GM23338 (cell line): ENCODE data around the gene SGO2. TPM values are rescaled to one million over a fixed set of nuclear protein-coding genes. Genes with fewer than 3 reads are reported as not detected.

Experiments used
- ATAC-seq: fragments of 200-7000 bp; cut with Tn5 transposase; 3 replicates; pipeline ENCODE4 v1.9.1; 2020
- DNase-seq: peaks from one replicate; pipeline ENCODE4 v3.0.0-alpha.2; 2015; ENCODE audit warnings: low spot score
- H2AFZ ChIP-seq: fragments of 200-600 bp; sonication (generic); 2 replicates; pipeline ENCODE4 v1.8.0; 2016; ENCODE audit warnings: antibody characterized with exemption, mild to moderate bottlenecking, moderate library complexity
- H3F3A ChIP-seq: fragments of 200-600 bp; sonication (generic); replicated peaks from 2 replicates; pipeline ENCODE4 v1.8.0; 2017; ENCODE audit warnings: antibody characterized with exemption, mixed run types, low read depth
- H3K27ac ChIP-seq: fragments of 200-600 bp; sonication (generic); 2 replicates; pipeline ENCODE4 v1.6.1; 2016; ENCODE audit warnings: low read depth
- H3K27me3 ChIP-seq: fragments of 200-600 bp; sonication (generic); 2 replicates; pipeline ENCODE4 v1.8.0; 2016; ENCODE audit warnings: mild to moderate bottlenecking, mixed run types, moderate library complexity; ENCODE audit not compliant: insufficient read depth
- H3K36me3 ChIP-seq: fragments of 200-600 bp; sonication (generic); 2 replicates; pipeline ENCODE4 v1.8.0; 2016; ENCODE audit warnings: mild to moderate bottlenecking; ENCODE audit not compliant: insufficient read depth
- H3K4me1 ChIP-seq: fragments of 200-600 bp; sonication (generic); 2 replicates; pipeline ENCODE4 v1.8.0; 2016; ENCODE audit warnings: mild to moderate bottlenecking, moderate library complexity; ENCODE audit not compliant: insufficient read depth
- H3K4me2 ChIP-seq: fragments of 200-600 bp; sonication (generic); 2 replicates; pipeline ENCODE4 v1.7.1; 2017; ENCODE audit warnings: mixed run types
- H3K4me3 ChIP-seq: fragments of 200-600 bp; sonication (generic); 2 replicates; pipeline ENCODE4 v1.6.1; 2016; ENCODE audit warnings: mixed run types
- H3K79me2 ChIP-seq: fragments of 200-600 bp; sonication (generic); replicated peaks from 2 replicates; pipeline ENCODE4 v1.8.0; 2017; ENCODE audit warnings: mild to moderate bottlenecking; ENCODE audit not compliant: insufficient read depth
- H3K9me2 ChIP-seq: fragments of 200-600 bp; sonication (generic); 2 replicates; pipeline ENCODE4 v1.8.0; 2017; ENCODE audit not compliant: insufficient read depth
- H4K20me1 ChIP-seq: fragments of 200-600 bp; sonication (generic); replicated peaks from 2 replicates; pipeline ENCODE4 v1.8.0; 2017; ENCODE audit warnings: mild to moderate bottlenecking; ENCODE audit not compliant: insufficient read depth
- H3K27ac Mint-ChIP-seq: 2 replicates; pipeline ENCODE4 v1.8.0; 2020; ENCODE audit warnings: inconsistent platforms, mild to moderate bottlenecking, moderate library complexity, mixed read lengths
- H3K27me3 Mint-ChIP-seq: 3 replicates; pipeline ENCODE4 v1.8.0; 2022; ENCODE audit warnings: low read depth, mild to moderate bottlenecking, moderate library complexity, mixed read lengths, inconsistent platforms; ENCODE audit not compliant: insufficient read depth, poor library complexity
- H3K36me3 Mint-ChIP-seq: 3 replicates; pipeline ENCODE4 v1.8.0; 2021; ENCODE audit warnings: low read depth, mild to moderate bottlenecking, inconsistent platforms, moderate library complexity, mixed read lengths
- H3K4me1 Mint-ChIP-seq: 3 replicates; pipeline ENCODE4 v1.8.0; 2020; ENCODE audit warnings: mild to moderate bottlenecking, inconsistent platforms, mixed read lengths
- H3K4me3 Mint-ChIP-seq: 3 replicates; pipeline ENCODE4 v1.8.0; 2021; ENCODE audit warnings: moderate library complexity, mild to moderate bottlenecking, inconsistent platforms, mixed read lengths
- H3K9me3 Mint-ChIP-seq: 3 replicates; pipeline ENCODE4 v1.8.0; 2020; ENCODE audit warnings: moderate library complexity, mild to moderate bottlenecking, inconsistent platforms, mixed read lengths
- CREB1 ChIP-seq: fragments of 250-450 bp; sonication (Bioruptor Pico); IDR thresholded peaks from 2 replicates; pipeline ENCODE4 v1.5.0; 2020; ENCODE audit warnings: low read depth, mild to moderate bottlenecking, moderate library complexity
- CTCF ChIP-seq, 2 experiments: fragments of 200-600 bp in 1 of 2; sonication (generic) in 1 of 2; conservative IDR thresholded peaks; 2 replicates each; pipeline versions ENCODE4 v1.5.1 to v1.6.1; 2016 to 2017; ENCODE audit warnings: antibody characterized with exemption in 2 of 2, low read depth in 2 of 2, mild to moderate bottlenecking in 2 of 2, moderate library complexity in 1 of 2
- ETS1 ChIP-seq: IDR thresholded peaks from 2 replicates; pipeline ENCODE4 v1.6.1; 2016; ENCODE audit warnings: antibody characterized with exemption
- EZH2 ChIP-seq: fragments of 200-600 bp; sonication (generic); IDR thresholded peaks from one replicate; pipeline ENCODE4 v1.8.0; 2017; ENCODE audit warnings: antibody characterized with exemption, mild to moderate bottlenecking, low read depth; ENCODE audit not compliant: unreplicated experiment
- EZH2phosphoT487 ChIP-seq: fragments of 200-600 bp; sonication (generic); IDR thresholded peaks from one replicate; pipeline ENCODE4 v1.8.1; 2018; ENCODE audit warnings: antibody characterized with exemption; ENCODE audit not compliant: unreplicated experiment
- JUNB ChIP-seq: IDR thresholded peaks from one replicate; pipeline ENCODE4 v1.6.1; 2016; ENCODE audit warnings: antibody characterized with exemption; ENCODE audit not compliant: unreplicated experiment
- POLR2AphosphoS5 ChIP-seq: IDR thresholded peaks from 2 replicates; pipeline ENCODE4 v1.6.1; 2016; ENCODE audit warnings: antibody characterized with exemption, low read depth
- REST ChIP-seq: IDR thresholded peaks from one replicate; pipeline ENCODE4 v1.6.1; 2018; ENCODE audit warnings: antibody characterized with exemption; ENCODE audit not compliant: unreplicated experiment
- STAT1 ChIP-seq: IDR thresholded peaks from one replicate; pipeline ENCODE4 v1.6.1; 2016; ENCODE audit warnings: antibody characterized with exemption; ENCODE audit not compliant: unreplicated experiment
- ZNF331 ChIP-seq: fragments of 250-450 bp; sonication (Bioruptor Pico); IDR thresholded peaks from 2 replicates; pipeline ENCODE4 v1.5.0; 2020; ENCODE audit warnings: low read depth, mild to moderate bottlenecking, moderate library complexity
- ZNF462 ChIP-seq: fragments of 250-450 bp; sonication (Bioruptor Pico); IDR thresholded peaks from 2 replicates; pipeline ENCODE4 v1.5.0; 2020; ENCODE audit warnings: mild to moderate bottlenecking, moderate library complexity
- polyA plus RNA-seq: library from polyadenylated mRNA; unstranded; fragments of >200 nt; fragmentation: Nextera tagmentation; extraction: Ambion mirVana; gene quantifications from 2 replicates; pipeline ENCODE4 v1.2.1, GENCODE V29; 2016
- total RNA-seq: library from RNA; depleted of rRNA; stranded (reverse); fragments of >200 nt; shearing (Covaris generic); gene quantifications from 2 replicates; pipeline ENCODE4 v1.2.3, GENCODE V29; 2014

Gene SGO2
- total and polyA plus RNA-seq, 2 experiments from 2014 or later: 32.6 to 47.7 TPM

GRCh38 chr2:200567932-200568331 is 41.9 kb downstream of the SGO2 start:
- peaks cover 5% of the 10 kb centered on the region; the same call in 1 of the 2 replicates for H3K79me2 ChIP-seq
- no peaks in the 10 kb centered on the region for H4K20me1 ChIP-seq
- no peak overlapping the region for H3K4me3 ChIP-seq
- Mint-ChIP-seq H3K9me3 (peaks cover 28% of the 10 kb centered on the region), H3K27me3 (no peaks in the 10 kb centered on the region), H3K27ac (no peak overlapping the region), H3K4me3 (no peak overlapping the region), H3K36me3 (peaks cover 37% of the 10 kb centered on the region), H3K4me1 (no peaks in the 10 kb centered on the region)
- no peaks in the 10 kb centered on the region for H3K36me3 ChIP-seq
- no peak for ATAC-seq
- no peaks in the 10 kb centered on the region for H3F3A ChIP-seq
- no peak for DNase-seq
- H3K9me2 ChIP-seq: no peaks in the 10 kb centered on the region
- no peak overlapping the region for H3K27ac ChIP-seq
- TF ChIP-seq CTCF (conservative IDR thresholded peaks at IDR 0.05; ENCODE audit: low read depth in 2 of 2) (no peak), STAT1 (no peak), ZNF331 (CRISPR knock-in tag) (no peak), CREB1 (CRISPR knock-in tag) (no peak), POLR2AphosphoS5 (no peak), EZH2 (no peak), ETS1 (no peak), EZH2phosphoT487 (no peak), REST (no peak), JUNB (no peak), ZNF462 (CRISPR knock-in tag) (no peak)
- no peaks in the 10 kb centered on the region for H3K4me1 ChIP-seq
- no peak overlapping the region for H2AFZ ChIP-seq
- H3K27me3 ChIP-seq: no peaks in the 10 kb centered on the region
- H3K4me2 ChIP-seq: no peak overlapping the region
